KG1 (cell line): ENCODE data around the gene KCNA3.

Source experiments
- DNase-seq: peaks from one replicate; lab custom pipeline; 2025; lab: John Stamatoyannopoulos, UW

Gene KCNA3

DNA sequence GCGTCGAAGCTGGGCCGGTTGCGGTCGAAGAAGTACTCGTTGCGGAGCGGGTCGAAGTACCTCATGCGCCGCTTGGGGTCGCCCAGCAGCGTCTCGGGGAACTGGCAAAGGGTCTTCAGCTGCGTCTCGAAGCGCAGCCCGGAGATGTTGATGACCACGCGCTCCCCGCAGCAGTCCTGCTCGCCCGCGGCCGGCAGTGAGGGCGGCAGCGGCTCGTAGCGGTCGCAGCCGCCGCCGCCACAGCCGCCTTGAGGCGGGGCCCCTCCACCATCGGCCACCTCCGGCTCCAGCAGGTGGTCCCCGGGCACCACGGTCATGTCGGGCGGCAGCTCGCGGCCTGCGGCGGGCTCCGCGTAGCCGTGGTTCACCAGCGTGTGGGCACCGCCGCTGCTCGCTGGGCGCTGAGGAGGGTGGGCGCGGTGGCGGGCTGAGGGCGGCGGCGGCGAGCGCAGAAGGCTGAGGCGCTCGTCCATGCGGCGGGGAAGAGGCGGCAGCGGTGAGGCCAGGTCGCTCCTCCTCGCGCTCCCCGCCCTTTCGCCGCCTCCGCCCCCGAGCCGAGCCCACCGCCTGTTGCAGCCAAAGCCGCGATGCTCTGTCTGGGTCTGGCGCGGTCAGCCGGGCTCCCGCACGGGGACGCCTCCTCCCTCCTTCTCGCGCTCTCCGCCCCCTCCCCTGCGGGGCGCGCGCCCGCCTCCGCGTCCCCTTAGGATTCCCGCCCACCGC, at the start of gene KCNA3:
Gene KCNA3 (minus strand): TSS at position 604 of the 723 bp plus-strand sequence. CDS start 131 bp downstream, at position 473.
- DNase-seq = no peak

DNA sequence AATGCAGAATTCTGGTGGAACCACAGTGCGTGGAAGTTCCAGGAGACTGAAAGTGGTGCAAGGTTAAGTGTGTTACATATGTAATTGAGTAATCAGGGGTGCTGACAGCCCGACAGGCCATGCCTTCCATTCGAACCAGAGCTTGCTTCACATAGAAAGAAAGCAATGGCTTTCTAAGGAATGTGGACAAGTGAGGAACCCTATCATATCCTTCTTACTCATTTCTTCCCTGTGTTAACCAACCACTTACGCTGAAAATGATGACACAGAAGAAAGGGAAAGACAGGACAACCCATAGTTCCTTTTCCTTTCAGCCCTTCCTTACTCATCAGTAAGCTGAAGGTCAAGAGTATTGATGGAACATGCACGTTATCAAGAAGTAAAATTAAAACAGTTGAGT, 48.1 kb upstream of the KCNA3 start:
- no peak for DNase-seq

DNA sequence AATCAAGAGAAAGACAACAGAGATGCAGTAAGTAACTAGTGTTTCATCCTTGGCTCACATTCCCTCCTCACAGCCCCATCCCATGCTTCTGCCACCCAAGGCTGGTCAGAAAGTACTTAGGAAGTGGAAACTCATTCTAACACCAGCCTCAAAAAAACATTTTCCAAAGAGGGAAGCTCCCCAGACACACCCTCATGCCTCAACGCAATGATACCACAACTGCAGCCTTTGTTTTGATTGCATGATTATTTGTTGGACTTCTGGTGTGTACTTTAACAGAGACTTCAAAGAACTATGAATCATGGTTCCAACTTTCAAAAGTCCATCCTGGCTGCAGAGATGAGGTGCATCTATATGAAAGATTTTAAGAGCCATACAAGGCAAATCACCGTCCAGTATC, 45.2 kb upstream of the KCNA3 start:
- DNase-seq = no peak

DNA sequence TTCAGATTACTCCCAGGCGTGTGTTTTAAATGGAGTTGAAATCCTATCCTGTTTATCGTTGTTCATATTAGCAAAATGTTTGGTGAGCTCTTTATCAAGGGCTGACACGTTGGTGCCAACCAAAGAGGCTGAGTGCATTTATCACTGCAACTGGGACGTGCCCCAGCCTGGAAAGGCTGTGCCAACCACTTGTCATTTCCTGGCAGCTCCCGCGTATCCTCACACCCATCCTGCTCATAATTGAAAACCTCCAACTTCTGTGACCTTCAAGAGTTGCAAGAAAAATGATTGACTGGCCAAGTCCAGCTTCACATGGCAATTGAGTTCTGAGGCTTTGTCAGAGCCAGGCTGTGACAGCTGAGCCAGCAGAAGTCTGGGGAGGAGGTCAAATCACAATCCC, 43.7 kb upstream of the KCNA3 start:
- no peak for DNase-seq

DNA sequence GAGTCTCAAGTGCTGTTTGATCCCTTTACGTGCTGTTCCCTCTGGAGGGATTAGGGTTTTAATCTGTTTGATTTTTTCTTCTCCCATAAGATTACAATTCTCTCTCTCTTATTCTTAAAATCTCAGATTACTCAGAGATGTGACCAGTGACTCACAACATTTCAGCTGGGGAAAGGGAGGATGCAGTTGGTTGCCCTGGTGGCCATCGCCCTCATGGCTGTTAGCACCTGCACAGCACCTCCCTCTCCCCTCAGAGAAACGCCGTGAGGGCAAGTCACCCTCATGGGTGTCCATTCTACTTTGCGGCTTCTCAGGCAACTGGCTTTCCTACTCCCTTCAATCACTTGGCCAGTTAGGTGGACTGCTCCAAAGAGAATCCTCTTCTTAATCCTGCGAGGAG, 42.4 kb upstream of the KCNA3 start:
- DNase-seq = no peak

DNA sequence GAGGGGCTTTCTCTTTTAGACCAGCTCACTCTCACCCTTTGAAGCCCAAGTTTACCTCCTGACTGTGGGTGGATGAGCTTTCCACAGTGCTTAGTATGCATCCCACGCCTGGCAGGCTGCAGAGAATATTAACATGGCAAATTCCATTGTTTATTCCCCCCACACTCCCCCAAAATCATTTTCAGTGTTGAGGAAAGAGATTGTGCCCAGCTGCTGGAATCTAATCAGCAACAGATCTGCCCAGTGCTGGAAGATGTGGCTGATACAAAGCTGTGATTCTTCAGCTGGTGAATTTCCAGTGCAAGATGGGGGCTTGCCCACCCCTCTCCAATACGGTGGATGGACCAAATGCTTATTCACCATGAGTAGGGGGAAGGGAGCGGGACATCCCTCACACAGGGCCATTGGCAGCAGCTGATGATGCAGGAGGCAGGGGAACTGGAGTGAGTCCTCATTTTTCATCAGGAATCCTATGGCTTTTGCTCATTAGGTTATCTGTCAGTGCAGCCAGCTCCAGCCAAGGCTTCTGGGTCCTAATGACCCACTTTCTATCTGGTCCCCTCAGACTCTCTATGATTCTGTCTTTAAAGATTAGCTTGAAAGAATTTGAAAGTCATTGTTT, 39.7 kb upstream of the KCNA3 start:
- no peak for DNase-seq

DNA sequence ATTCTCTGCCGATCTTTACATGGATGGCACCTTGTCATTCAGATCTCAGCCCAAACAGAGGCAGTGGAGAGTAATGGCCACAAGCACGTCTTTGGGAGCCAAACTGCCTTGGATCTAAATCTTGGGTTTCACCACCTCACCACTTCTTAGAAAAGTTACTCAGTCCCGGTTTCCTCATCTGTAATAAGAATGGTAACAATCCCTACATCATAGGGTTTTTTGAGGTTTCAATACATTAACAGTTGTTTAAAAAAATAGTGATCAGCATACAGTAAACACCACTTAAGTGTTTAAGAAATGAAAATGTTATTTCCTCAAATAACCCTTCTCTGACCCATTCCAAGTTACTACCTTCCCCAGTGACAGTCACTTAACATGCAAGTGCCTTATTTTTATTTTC, 38.5 kb upstream of the KCNA3 start:
- no peak for DNase-seq

DNA sequence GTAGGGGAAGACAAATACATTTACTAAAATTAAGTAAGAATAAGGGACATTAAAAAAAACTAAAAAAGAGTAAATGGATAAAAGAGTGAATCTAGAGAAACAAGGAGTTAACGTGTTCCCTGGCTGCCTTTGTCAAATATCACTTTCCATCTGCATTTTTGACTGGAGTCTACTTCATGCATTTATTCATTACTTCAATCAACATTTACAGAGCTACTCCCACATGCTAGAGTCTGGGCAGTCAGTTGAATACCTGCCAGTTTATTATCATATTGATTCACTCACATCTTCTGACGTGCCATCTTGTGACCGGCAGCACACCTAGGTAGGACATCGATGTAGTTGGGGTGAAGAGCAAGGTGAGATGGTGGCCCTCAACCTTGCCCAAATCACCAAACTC, 35.6 kb upstream of the KCNA3 start:
- DNase-seq = no peak

DNA sequence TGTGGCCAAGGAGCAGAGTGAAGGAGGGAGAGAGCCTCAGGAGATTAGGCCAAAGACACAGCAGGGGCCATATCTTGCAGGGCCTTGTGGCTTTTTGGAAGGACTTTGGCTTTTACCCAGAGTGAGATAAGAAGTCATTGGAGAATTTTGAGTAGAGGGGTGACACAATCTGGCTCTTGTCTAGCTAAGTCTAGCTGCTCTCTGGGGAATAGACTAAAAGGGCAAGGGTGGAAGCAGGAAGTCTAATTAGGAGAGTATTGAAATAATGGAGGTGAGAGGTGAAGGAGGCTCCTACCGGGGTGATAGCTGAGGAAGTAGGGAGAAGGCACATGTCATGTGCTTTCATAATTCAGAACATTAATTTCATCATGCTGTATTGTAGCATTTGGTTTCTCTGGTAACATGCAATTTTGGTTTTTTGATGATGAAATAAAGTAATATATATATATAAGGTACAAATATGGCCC, 34.3 kb upstream of the KCNA3 start:
- DNase-seq = no peak

DNA sequence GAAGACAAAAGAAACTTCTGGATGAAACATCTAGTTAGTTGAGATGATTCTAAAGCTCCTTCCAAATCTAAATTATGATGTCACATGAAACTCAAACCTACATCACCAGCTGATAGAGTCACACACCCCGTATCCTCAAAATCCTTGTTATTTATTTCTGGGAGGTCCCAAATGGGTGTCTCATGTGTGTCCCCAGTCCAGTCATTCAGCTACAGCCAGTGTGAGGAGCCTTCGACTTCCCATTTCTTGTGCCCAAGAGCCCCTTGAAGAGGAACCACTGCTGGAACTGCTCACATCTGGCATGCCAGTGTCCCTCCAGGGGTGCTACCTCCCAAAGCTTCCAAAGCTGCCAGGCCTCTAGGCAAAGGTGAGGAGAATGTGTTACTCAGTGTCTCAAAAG, 32.5 kb upstream of the KCNA3 start:
- DNase-seq = no peak

DNA sequence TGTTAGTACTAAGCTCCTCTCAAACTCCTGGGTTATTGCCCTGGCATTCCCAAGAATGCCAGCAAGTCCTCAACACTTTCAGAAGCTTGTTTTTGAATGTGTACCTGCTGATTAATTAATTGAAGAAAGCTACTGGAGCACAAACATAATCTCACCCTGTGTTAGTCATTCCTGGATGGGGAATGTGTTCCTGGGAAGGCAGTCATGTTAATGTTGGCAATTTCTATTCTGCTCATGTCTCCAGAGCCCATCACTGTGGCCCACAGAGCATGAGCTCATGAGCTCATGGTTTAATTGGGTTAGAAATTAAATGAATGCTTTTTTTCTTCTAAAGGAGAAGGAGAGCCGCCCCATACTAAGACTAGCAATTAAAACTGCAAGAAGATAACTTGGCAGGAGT, 31.9 kb upstream of the KCNA3 start:
- no peak for DNase-seq

DNA sequence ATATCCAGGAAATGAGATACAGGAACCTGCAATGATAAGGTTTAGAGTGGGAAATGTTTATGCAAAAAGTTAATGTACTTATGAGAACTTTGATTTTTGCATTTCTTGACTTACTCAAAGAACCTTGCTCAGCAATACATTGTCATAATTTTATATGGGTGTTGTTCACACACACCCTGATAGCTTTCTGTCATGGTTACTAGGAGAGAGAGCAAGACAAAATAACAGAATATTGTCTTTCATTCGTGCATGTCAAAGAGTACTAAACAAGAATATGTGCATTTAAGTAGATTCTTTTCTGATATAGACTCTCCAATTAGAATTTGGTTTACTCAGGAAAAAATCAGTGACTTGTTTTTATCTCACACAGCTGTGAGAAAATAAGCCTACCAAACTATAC, 27.5 kb upstream of the KCNA3 start:
- no peak for DNase-seq

DNA sequence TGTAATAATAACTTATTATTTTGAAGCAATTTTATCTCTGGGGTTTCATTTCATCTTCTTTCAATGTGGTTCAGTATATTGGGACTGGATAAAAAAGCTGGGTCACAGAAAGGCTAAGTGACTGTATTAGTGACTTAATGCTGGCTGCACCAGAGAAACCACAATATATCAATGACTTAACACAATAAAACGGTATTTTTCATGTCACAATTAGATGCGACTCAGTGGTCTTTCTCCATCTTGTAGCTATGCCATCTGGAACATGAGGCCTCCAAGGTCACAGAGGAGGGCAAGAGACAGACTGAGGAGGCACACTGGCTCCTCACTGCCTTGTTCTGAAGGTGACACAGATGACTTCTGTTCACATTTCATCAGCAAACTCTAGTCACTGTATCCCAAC, 26.0 kb upstream of the KCNA3 start:
- DNase-seq = no peak

DNA sequence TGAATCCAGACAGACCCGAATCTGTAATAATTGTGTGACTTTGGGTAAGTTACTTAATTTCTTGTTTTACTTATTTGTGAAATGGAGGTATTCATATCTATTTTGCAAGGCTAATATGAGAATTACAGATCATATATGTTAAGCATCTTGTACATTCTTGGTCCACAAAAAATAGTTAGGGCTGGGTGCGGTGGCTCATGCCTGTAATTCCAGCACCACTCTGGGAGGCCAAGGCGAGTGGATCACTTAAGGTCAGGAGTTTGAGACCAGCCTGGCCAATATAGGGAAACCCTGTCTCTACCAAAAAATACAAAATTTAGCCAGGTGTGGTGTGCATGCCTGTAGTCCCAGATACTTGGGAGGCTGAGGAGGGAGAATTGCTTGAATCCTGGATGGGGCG, 22.9 kb upstream of the KCNA3 start:
- no peak for DNase-seq

DNA sequence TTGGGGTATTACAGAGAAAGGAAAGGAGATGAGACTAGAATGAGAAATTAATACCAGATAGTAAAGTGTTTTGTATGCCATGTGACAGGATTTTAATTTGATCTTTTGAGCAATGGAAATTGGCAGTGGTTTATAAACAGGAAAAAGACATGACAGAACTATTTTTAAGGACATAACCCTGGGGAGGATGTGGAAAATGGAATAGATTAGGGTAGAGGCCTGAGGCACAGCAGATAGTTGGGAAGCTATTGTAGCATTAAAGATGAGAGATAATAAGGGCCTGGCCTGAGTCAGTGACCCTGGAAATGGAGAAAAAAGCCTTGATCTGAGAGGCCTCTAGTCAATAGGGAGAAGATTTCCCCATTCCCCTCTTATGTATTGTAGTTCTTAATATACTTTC, 22.1 kb upstream of the KCNA3 start:
- no peak for DNase-seq

DNA sequence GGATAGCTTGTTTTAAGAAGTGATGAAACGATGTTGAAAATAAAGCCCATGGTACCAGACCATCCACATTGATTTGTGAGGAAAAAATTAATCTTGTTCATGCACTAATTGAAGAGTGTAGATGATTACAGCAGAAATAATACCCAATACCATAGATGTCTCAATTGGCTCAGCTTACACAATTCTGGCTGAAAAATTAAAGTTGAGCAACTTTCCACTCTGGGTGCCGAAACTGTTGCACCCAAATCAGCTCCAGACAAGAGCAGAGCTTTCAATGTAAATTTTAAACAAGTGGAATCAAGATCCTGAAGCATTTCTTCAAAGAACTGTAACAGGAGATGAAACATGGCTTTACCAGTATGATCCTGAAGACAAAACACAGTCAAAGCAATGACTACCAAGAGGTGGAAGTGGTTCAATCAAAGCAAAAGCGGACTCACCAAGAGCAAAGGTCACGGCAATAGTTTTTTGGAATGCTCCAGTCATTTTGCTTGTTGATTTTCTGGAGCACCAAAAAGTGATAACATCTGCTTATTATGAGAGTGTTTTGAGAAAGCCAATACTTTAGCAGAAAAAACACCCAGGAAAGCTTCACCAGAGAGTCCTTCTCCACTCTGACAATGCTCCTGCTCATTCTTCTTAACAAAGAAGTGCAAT, 16.1 kb upstream of the KCNA3 start:
- DNase-seq = no peak

DNA sequence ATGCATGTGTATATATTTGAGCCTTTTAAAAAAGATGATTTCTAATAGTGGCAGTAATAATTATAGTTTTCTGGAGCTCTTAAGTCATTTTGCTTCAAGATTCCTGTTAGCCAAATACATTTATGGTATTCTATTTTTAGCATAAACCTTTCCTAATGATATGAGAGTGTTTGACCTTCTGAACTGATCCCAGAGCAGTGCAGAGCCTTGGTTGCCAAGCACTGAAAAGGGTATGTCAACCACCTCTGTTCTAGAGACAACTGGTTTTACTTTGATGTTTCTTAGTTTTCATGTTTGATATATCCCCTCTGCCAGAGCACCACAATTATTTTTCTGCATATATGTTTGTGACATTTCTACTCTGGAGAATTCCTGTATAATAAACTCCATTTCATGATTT, 15.1 kb upstream of the KCNA3 start:
- no peak for DNase-seq

DNA sequence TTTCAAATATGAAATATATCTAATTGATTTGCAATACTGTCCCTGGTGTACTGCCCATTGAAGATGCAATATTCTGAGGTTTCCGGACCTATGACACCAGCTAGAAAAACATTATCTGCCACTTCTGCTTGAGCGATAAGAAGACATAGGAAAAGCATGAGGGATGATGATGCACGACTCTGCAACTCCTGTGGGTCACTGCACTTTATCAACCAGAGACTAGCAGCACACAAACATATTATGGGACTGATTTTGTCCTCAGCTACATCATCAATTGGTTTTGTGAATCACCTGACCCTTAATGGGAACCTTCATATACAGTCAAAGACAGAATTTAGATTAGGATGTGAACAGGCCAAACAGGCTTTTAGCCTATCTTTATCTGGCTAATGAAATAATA, 13.8 kb upstream of the KCNA3 start:
- DNase-seq = no peak

DNA sequence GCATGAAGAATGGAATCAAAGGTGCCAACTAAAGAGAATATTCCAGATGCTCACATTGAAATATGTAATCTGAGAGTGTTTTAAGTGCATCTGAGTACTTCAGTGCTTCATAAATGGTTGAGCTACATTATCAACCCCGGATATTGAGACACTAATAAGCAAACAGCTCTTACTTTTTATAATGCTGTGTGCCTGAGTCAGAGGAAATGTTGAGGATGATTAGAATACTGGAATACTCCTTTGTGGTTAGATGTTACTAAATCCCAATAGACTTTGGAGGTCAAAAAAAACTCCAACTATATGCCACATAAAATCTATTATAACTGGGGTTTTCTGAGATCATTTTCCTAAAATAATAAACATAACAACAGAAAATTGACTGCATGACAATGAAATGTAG, 12.5 kb upstream of the KCNA3 start:
- no peak for DNase-seq

DNA sequence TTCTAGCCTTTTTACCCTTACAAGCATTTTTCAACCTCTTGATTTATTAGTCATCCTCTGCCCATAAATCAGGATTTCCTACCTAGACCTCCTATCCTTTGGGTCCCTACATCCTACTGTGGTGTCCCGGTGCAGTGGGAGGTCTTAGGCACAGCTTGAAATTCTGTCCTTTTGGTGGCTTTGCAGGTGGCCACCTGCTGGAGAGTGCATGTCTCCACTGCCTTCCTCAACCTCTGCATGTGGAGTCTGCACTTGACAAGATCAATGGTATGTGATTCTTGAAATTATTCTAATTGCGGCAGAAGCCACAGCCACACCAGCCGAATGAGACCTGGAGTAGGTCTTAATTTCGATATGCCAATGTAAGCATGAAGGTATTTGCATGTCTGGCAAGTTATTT, 11.4 kb upstream of the KCNA3 start:
- DNase-seq = no peak

DNA sequence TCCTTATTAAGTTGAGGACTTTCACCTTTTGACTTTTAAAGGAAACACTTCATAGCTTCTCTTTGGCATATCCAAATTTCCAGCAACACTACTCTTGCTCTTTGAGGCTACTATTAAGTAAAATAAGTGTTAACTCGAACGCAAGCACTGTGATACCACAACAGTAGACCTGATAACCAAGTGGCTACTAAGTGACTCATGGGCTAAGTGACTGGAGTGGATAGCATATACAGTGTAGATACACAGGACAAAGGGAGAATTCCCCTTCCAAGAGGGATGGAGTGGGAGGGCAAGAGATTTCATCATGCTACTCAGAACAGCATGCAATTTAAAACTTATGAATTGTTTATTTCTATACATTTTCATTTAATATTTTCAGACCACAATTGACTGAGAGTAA, 9.8 kb upstream of the KCNA3 start:
- DNase-seq = no peak

DNA sequence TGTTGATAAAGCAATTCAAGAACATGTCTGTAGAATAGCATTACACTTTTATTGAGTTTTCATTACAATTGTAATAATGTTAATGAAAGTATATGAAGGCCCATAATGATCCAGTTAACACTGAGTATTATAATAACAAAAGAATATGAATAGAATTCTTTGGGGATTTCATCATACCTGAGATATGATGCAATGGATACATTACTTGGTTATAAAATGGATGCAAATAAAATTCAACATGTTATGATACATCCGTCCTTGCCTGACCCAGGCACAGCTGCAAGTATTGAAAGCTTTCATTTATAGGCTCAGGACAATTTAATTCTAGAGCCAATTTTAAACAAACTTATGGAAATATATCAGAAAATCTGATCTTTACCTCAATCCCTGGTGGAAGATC, 8.2 kb upstream of the KCNA3 start:
- no peak for DNase-seq

DNA sequence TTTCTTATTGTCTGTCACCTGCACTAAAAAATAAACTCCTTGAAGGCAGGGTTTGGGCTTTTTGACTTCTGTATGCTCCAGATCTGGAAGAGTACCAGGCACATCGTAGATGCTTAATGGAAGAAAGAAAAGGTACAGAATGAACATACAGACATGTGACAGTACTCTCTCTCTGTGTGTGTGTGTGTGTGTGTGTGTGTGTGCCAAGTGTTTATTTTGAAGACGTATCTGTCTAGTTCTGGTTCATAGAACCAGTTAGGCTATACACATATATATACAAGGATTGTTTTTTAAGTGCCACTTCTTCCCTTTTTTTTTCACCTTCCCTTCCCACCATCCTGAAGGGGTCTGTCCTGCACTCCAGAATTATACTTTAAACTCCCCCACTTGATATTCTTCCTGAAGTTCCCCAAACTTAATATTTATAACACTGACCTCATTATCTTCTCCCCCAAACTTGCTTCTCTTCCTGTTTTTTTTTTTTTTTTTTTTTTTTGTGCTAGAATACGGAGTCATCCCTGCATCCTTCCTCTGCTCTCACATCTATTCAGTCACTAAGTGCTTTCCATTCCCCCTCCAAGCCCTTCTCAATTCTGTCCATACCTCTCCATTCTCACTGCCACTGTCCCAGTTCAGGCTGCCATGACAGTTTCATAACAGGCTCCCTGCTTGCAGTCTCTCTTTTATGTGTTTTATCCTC, 5.4 kb upstream of the KCNA3 start:
- DNase-seq = no peak
